HepG2 (cell line): Measurements from ENCODE around the gene PRSS1. TPM values are rescaled to one million over a fixed set of nuclear protein-coding genes. Genes with fewer than 3 reads are reported as not detected.

Experiments used
- ATAC-seq: fragments of 200-7000 bp; cut with Tn5 transposase; 3 replicates; pipeline ENCODE4 v1.9.1; 2020; ENCODE audit warnings: mild to moderate bottlenecking, moderate library complexity
- BruUV-seq: library from RNA; stranded (reverse); fragments of 400-500 nt; replicated peaks from 2 replicates; lab custom pipeline; 2021; lab: Mats Ljungman, UMichigan
- CTCF ChIA-PET: fragments of 300-600 bp; formaldehyde crosslinking; extraction: SDS; loops from one replicate; lab custom pipeline; 2021; ENCODE audit warnings: low total read pairs, inconsistent platforms, low intra/inter-chr PET ratio; lab: Yijun Ruan, JAX
- POLR2A ChIA-PET: fragments of 350-600 bp; sonication (Branson Sonifier 250); formaldehyde crosslinking; loops from one replicate; lab custom pipeline; 2020; ENCODE audit warnings: antibody characterized with exemption, inconsistent platforms; lab: Yijun Ruan, JAX
- DNase-seq: peaks from one replicate; pipeline ENCODE4 v3.0.0-alpha.2; 2015; ENCODE audit warnings: low spot score
- FAIRE-seq: peaks from 3 replicates; lab custom pipeline; 2011; peaks lifted over from hg19 to GRCh38; lab: Jason Lieb, UNC
- H2AFZ ChIP-seq: one replicate; pipeline ENCODE4 v1.6.1; 2011; ENCODE audit warnings: low read length, inconsistent platforms
- H3K27ac ChIP-seq: fragments of 300-600 bp; 3 replicates; pipeline ENCODE4 v1.8.0; 2011; ENCODE audit warnings: mixed run types, mild to moderate bottlenecking, mixed read lengths, low read length, inconsistent platforms; ENCODE audit not compliant: insufficient read depth; ENCODE audit errors: extremely low read length
- H3K27me3 ChIP-seq, 2 experiments: fragments of 200-600 bp in 1 of 2; 2 replicates in 1 of 2; 3 replicates in 1 of 2; pipeline versions ENCODE4 v1.6.0 to v1.8.0; 2011; ENCODE audit warnings: low read length in 2 of 2, mild to moderate bottlenecking in 2 of 2, moderate library complexity in 2 of 2, inconsistent platforms in 1 of 2; ENCODE audit not compliant: insufficient read depth in 2 of 2, control insufficient read depth in 1 of 2
- H3K36me3 ChIP-seq, 2 experiments: fragments of 200-600 bp in 1 of 2; replicated peaks in 1 of 2; 2 replicates in 1 of 2; 3 replicates in 1 of 2; pipeline versions ENCODE4 v1.5.1 to v1.8.0; 2011; ENCODE audit warnings: low read length in 2 of 2, inconsistent platforms in 1 of 2; ENCODE audit not compliant: insufficient read depth in 2 of 2, control insufficient read depth in 1 of 2
- H3K4me1 ChIP-seq: 2 replicates; pipeline ENCODE4 v1.5.1; 2012; ENCODE audit warnings: low read length, inconsistent platforms; ENCODE audit not compliant: insufficient read depth
- H3K4me2 ChIP-seq: 2 replicates; pipeline ENCODE4 v1.6.0; 2011; ENCODE audit warnings: low read depth, low read length, inconsistent platforms
- H3K4me3 ChIP-seq, 3 experiments: fragments of 200-600 bp in 1 of 3; sonication (generic), shearing (Covaris generic) in 1 of 3; replicated peaks in 1 of 3; 2 replicates each; pipeline ENCODE4 v1.5.1; 2011 to 2016; ENCODE audit warnings: low read length in 3 of 3, inconsistent platforms in 2 of 3, low read depth in 2 of 3, mild to moderate bottlenecking in 2 of 3, control low read depth in 1 of 3, mixed read lengths in 1 of 3; ENCODE audit not compliant: insufficient read depth in 1 of 3
- H3K79me2 ChIP-seq: one replicate; pipeline ENCODE4 v1.6.1; 2011; ENCODE audit warnings: low read length, inconsistent platforms; ENCODE audit not compliant: insufficient read depth
- H3K9ac ChIP-seq: 2 replicates; pipeline ENCODE4 v1.6.0; 2011; ENCODE audit warnings: mild to moderate bottlenecking, low read depth, low read length, inconsistent platforms; ENCODE audit not compliant: insufficient read depth
- H3K9me3 ChIP-seq: 2 replicates; pipeline ENCODE4 v1.5.1; 2012; ENCODE audit warnings: mild to moderate bottlenecking, low read length
- H4K20me1 ChIP-seq: 2 replicates; pipeline ENCODE4 v1.6.0; 2011; ENCODE audit warnings: inconsistent platforms, mild to moderate bottlenecking, low read length, moderate library complexity; ENCODE audit not compliant: insufficient read depth
- AHR ChIP-seq: IDR thresholded peaks from 2 replicates; pipeline ENCODE4 v1.6.1; 2018; ENCODE audit warnings: missing genetic modification reagents, missing compliant biosample characterization
- ATF7-NPFF ChIP-seq: sonication (generic); formaldehyde crosslinking; IDR thresholded peaks from 2 replicates; pipeline ENCODE4 v1.8.1; 2023; ENCODE audit warnings: mild to moderate bottlenecking, low read depth, missing genetic modification reagents, moderate library complexity
- CEBPG ChIP-seq: IDR thresholded peaks from 2 replicates; pipeline ENCODE4 v1.6.1; 2016
- EZH2 ChIP-seq: conservative IDR thresholded peaks from 2 replicates; pipeline ENCODE4 v1.6.1; 2012; ENCODE audit warnings: mild to moderate bottlenecking, low read depth, low read length, moderate library complexity
- KMT2A ChIP-seq: sonication (generic); formaldehyde crosslinking; IDR thresholded peaks from 2 replicates; pipeline ENCODE4 v1.4.0; 2020; ENCODE audit warnings: missing genetic modification reagents
- MAFF ChIP-seq: IDR thresholded peaks from 2 replicates; pipeline ENCODE4 v1.6.1; 2011; ENCODE audit warnings: low read depth, low read length, improper control_type of control experiment
- MXD4 ChIP-seq: IDR thresholded peaks from 2 replicates; pipeline ENCODE4 v1.6.1; 2016; ENCODE audit warnings: mild to moderate bottlenecking, missing biosample characterization, missing genetic modification reagents
- MXI1 ChIP-seq: IDR thresholded peaks from 3 replicates; pipeline ENCODE4 v1.6.1; 2012; ENCODE audit warnings: low read depth, low read length, inconsistent platforms, borderline replicate concordance
- ZBTB21 ChIP-seq: sonication (generic); formaldehyde crosslinking; IDR thresholded peaks from 2 replicates; pipeline ENCODE4 v1.4.0; 2020; ENCODE audit warnings: missing genetic modification reagents
- ZBTB7A ChIP-seq: sonication (generic); formaldehyde crosslinking; IDR thresholded peaks from 2 replicates; pipeline ENCODE4 v1.8.0; 2022; ENCODE audit warnings: mild to moderate bottlenecking, missing genetic modification reagents
- ZNF180 ChIP-seq: sonication (generic); formaldehyde crosslinking; IDR thresholded peaks from 2 replicates; pipeline ENCODE4 v1.4.0; 2020; ENCODE audit warnings: low read depth, missing genetic modification reagents, borderline replicate concordance
- ZNF44 ChIP-seq: sonication (generic); formaldehyde crosslinking; IDR thresholded peaks from 2 replicates; pipeline ENCODE4 v1.5.1; 2020; ENCODE audit warnings: mild to moderate bottlenecking, missing genetic modification reagents
- ZNF484 ChIP-seq: sonication (generic); formaldehyde crosslinking; IDR thresholded peaks from 2 replicates; pipeline ENCODE4 v1.5.1; 2020; ENCODE audit warnings: mild to moderate bottlenecking, low read depth, missing genetic modification reagents, borderline replicate concordance
- ZNF598 ChIP-seq: sonication (generic); formaldehyde crosslinking; IDR thresholded peaks from 2 replicates; pipeline ENCODE4 v1.5.1; 2020; ENCODE audit warnings: mild to moderate bottlenecking, missing genetic modification reagents, borderline replicate concordance
- ZNF720 ChIP-seq: sonication (generic); formaldehyde crosslinking; IDR thresholded peaks from 2 replicates; pipeline ENCODE4 v1.4.0; 2020; ENCODE audit warnings: missing genetic modification reagents
- WGBS: methylation state at CpG from one replicate; pipeline ENCODE4 v1.1.6; 2017; ENCODE audit warnings: low lambda C conversion rate; 5-methylcytosine and 5-hydroxymethylcytosine counted together
- in situ Hi-C: cut with HindIII; loops from 2 replicates; pipeline ENCODE4 v1.10.0; 2017; ENCODE audit warnings: low pct_unique_long_range_greater_than_20kb; ENCODE audit not compliant: extremely low pct_ligation_motif_present
- intact Hi-C: fragments of 100-400 bp; cut with micrococcal nuclease; formaldehyde crosslinking; loops from one replicate; pipeline ENCODE4 v1.10.0; 2022; ENCODE audit not compliant: unreplicated experiment
- polyA plus RNA-seq, 8 experiments: library from polyadenylated mRNA; depleted of rRNA in 3 of 8; stranded (reverse) in 7 of 8; unstranded in 1 of 8; fragments of >200 nt; fragmentation: Illumina TruSeq in 4 of 8; extraction: Trizol in 4 of 8; gene quantifications; 2 replicates each; pipeline versions ENCODE4 v1.2.1 to v1.2.3, GENCODE V29; 2011 to 2016; ENCODE audit warnings: low read depth in 4 of 8, missing spikeins in 1 of 8, mixed read lengths in 1 of 8; ENCODE audit not compliant: insufficient read depth in 1 of 8
- total RNA-seq, 5 experiments: library from RNA; depleted of rRNA; stranded (reverse); fragments of >200 nt; fragmentation: Illumina TruSeq; extraction: Trizol; gene quantifications; 2 replicates each; pipeline ENCODE4 v1.2.3, GENCODE V29; 2016; ENCODE audit warnings: low read depth in 1 of 5
- TF ChIP-seq, protein P1 (sequence below): sonication (generic); formaldehyde crosslinking; IDR thresholded peaks from 2 replicates; pipeline ENCODE4 v1.8.1; 2023; ENCODE audit warnings: missing genetic modification reagents, inconsistent platforms, borderline replicate concordance
- TF ChIP-seq, protein P2 (sequence below): sonication (generic); formaldehyde crosslinking; IDR thresholded peaks from 2 replicates; pipeline ENCODE4 v1.4.0; 2020; ENCODE audit warnings: low read depth, mild to moderate bottlenecking, missing genetic modification reagents

The PRSS1 gene
- total and polyA plus RNA-seq, 2 of the 13 experiments (the other 11 are each of a cell fraction or from before 2014, with no cell fraction given), result not detected

DNA sequence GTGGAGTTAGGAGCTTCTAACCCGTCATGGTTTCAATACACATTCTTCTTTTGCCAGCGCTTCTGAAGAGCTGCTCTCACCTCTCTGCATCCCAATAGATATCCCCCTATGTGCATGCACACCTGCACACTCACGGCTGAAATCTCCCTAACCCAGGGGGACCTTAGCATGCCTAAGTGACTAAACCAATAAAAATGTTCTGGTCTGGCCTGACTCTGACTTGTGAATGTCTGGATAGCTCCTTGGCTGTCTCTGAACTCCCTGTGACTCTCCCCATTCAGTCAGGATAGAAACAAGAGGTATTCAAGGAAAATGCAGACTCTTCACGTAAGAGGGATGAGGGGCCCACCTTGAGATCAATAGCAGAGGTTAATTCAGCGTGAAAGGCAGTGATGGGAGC lies 43.9 kb downstream of the PRSS1 start (continued):
- no peak for TF ChIP-seq ZNF180 (CRISPR knock-in tag)
- TF ChIP-seq MAFF, result no peak
- TF ChIP-seq, protein P1, sequence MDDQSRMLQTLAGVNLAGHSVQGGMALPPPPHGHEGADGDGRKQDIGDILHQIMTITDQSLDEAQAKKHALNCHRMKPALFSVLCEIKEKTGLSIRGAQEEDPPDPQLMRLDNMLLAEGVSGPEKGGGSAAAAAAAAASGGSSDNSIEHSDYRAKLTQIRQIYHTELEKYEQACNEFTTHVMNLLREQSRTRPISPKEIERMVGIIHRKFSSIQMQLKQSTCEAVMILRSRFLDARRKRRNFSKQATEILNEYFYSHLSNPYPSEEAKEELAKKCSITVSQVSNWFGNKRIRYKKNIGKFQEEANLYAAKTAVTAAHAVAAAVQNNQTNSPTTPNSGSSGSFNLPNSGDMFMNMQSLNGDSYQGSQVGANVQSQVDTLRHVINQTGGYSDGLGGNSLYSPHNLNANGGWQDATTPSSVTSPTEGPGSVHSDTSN (CRISPR knock-in tag), result no peak
- TF ChIP-seq, all 625 proteins: peak for 0

DNA sequence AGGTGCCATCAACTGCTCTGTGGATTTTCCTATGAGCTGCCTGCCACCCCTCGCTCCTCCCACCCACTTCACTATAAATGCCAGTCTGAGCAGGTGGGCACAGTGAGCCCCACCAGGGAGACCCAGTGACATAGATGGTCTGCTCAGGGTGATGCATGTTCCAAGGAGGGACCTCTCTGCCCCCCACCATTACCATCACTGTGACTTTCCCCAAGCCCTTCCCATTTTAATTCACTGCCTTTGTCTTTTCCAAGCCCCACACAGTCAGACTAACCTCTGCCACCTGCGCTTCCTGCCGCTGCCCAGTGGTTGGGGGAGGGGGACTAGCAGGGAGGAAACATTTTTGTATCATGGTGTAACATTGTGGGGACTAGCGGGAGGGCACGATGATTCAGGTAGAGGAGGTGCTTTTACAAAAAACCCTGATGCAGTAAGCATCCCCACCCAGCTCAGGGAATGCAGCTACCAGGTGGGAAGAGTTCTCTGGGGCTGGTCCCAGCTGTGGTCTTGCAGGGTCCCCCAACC lies 46.1 kb downstream of the PRSS1 start:
- H2AFZ ChIP-seq, result no peak overlapping the region
- no peak for ATAC-seq
- no peak overlapping the region for H3K9ac ChIP-seq
- DNase-seq, result no peak
- H3K9me3 ChIP-seq, result no peaks in the 10 kb centered on the region
- no peak overlapping the region for H3K27ac ChIP-seq
- H3K27me3 ChIP-seq, result peaks cover 6 to 59% of the 10 kb centered on the region in 2 experiments; a peak in 3 of 5 replicates
- intact Hi-C loops, result no loop called here
- no TSS peak for BruUV-seq
- in situ Hi-C loops, result no loop called here
- no peaks in the 10 kb centered on the region for H3K4me1 ChIP-seq
- no peak overlapping the region for H3K4me3 ChIP-seq
- no peaks in the 10 kb centered on the region for H4K20me1 ChIP-seq
- ChIA-PET POLR2A (no interaction called here), CTCF (no interaction called here)
- no peaks in the 10 kb centered on the region for H3K36me3 ChIP-seq
- H3K4me2 ChIP-seq, result no peak overlapping the region
- TF ChIP-seq EZH2 (no peak), AHR (no peak), ZBTB21 (CRISPR knock-in tag) (no peak), MXD4 (CRISPR knock-in tag) (no peak), ATF7-NPFF (CRISPR knock-in tag) (no peak), CEBPG (CRISPR knock-in tag) (no peak), ZBTB7A (CRISPR knock-in tag) (no peak), ZNF44 (CRISPR knock-in tag) (no peak), ZNF484 (no peak), KMT2A (CRISPR knock-in tag) (no peak), ZNF598 (CRISPR knock-in tag) (no peak), MXI1 (no peak), ZNF720 (CRISPR knock-in tag) (no peak)
- TF ChIP-seq, protein P2, sequence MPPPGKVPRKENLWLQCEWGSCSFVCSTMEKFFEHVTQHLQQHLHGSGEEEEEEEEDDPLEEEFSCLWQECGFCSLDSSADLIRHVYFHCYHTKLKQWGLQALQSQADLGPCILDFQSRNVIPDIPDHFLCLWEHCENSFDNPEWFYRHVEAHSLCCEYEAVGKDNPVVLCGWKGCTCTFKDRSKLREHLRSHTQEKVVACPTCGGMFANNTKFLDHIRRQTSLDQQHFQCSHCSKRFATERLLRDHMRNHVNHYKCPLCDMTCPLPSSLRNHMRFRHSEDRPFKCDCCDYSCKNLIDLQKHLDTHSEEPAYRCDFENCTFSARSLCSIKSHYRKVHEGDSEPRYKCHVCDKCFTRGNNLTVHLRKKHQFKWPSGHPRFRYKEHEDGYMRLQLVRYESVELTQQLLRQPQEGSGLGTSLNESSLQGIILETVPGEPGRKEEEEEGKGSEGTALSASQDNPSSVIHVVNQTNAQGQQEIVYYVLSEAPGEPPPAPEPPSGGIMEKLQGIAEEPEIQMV (CRISPR knock-in tag), result no peak
- H3K79me2 ChIP-seq, result no peaks in the 10 kb centered on the region
- no peak for FAIRE-seq
- WGBS, result 0% methylated on average over 5 of the region's 5 CpGs
